K562 (cell line): ENCODE data around the gene HERC5. TPM values are rescaled to one million over a fixed set of nuclear protein-coding genes. Genes with fewer than 3 reads are reported as not detected.

Experiments used
- ATAC-seq: fragments of 200-7000 bp; cut with Tn5 transposase; 3 replicates; pipeline ENCODE4 v1.9.1; 2020; ENCODE audit warnings: moderate library complexity
- BruUV-seq: library from RNA; stranded (reverse); fragments of 400-500 nt; replicated peaks from 2 replicates; lab custom pipeline; 2021; lab: Mats Ljungman, UMichigan
- CTCF ChIA-PET: fragments of 300-600 bp; formaldehyde crosslinking; extraction: SDS; loops from one replicate; lab custom pipeline; 2021; ENCODE audit warnings: low intra/inter-chr PET ratio; lab: Yijun Ruan, JAX
- POLR2A ChIA-PET: fragments of 300-600, 350-650 bp; sonication (Branson Sonifier 250); formaldehyde crosslinking; extraction: SDS; loops from one replicate; lab custom pipeline; 2021; ENCODE audit warnings: antibody characterized with exemption, inconsistent platforms; lab: Yijun Ruan, JAX
- DNase-seq, 4 experiments: peaks; one replicate each; pipeline versions ENCODE4 v3.0.0 to v3.0.0-alpha.2; 2011 to 2018; ENCODE audit warnings: low spot score in 3 of 4, mixed read lengths in 3 of 4; ENCODE audit errors: extremely low read depth in 1 of 4
- FAIRE-seq: peaks from 2 replicates; lab custom pipeline; 2011; peaks lifted over from hg19 to GRCh38; lab: Jason Lieb, UNC
- H2AFZ ChIP-seq: 2 replicates; pipeline ENCODE4 v1.6.0; 2011; ENCODE audit warnings: low read depth, low read length, control low read depth, inconsistent platforms
- H3K27ac ChIP-seq: fragments of 200-600 bp; 3 replicates; pipeline ENCODE4 v1.8.0; 2011; ENCODE audit warnings: low read depth, mild to moderate bottlenecking, control low read depth, inconsistent platforms, low read length, moderate library complexity, mixed read lengths; ENCODE audit errors: extremely low read depth
- H3K27me3 ChIP-seq, 2 experiments: fragments of 300-600 bp in 1 of 2; 2 replicates in 1 of 2; 3 replicates in 1 of 2; pipeline versions ENCODE4 v1.6.0 to v1.8.0; 2011; ENCODE audit warnings: inconsistent platforms in 2 of 2, low read length in 2 of 2, mild to moderate bottlenecking in 1 of 2, mixed read lengths in 1 of 2, moderate library complexity in 1 of 2; ENCODE audit not compliant: control insufficient read depth in 2 of 2, insufficient read depth in 2 of 2
- H3K36me3 ChIP-seq: fragments of 300-600 bp; 3 replicates; pipeline ENCODE4 v1.8.0; 2011; ENCODE audit warnings: mild to moderate bottlenecking, low read length, inconsistent platforms; ENCODE audit not compliant: control insufficient read depth, insufficient read depth
- H3K4me1 ChIP-seq, 2 experiments: fragments of 200-600 bp in 1 of 2; replicated peaks in 1 of 2; 2 replicates in 1 of 2; 3 replicates in 1 of 2; pipeline versions ENCODE4 v1.5.1 to v1.8.0; 2011; ENCODE audit warnings: inconsistent platforms in 2 of 2, low read length in 2 of 2, mild to moderate bottlenecking in 1 of 2, mixed read lengths in 1 of 2, moderate library complexity in 1 of 2; ENCODE audit not compliant: control insufficient read depth in 2 of 2, insufficient read depth in 2 of 2
- H3K4me2 ChIP-seq: 2 replicates; pipeline ENCODE4 v1.6.1; 2011; ENCODE audit warnings: low read length, control low read depth, inconsistent platforms, mixed read lengths; ENCODE audit not compliant: insufficient read depth
- H3K4me3 ChIP-seq: fragments of 200-600 bp; sonication (generic), shearing (Covaris generic); 2 replicates; pipeline ENCODE4 v1.5.1; 2016; ENCODE audit warnings: control low read depth, inconsistent platforms
- H3K79me2 ChIP-seq: fragments of 200-600 bp; 3 replicates; pipeline ENCODE4 v1.8.0; 2011; ENCODE audit warnings: low read length, inconsistent platforms; ENCODE audit not compliant: control insufficient read depth, insufficient read depth
- H3K9ac ChIP-seq, 2 experiments: 2 replicates each; pipeline versions ENCODE4 v1.6.0 to v1.6.1; 2011; ENCODE audit warnings: low read depth in 2 of 2, low read length in 2 of 2, control low read depth in 1 of 2, inconsistent platforms in 1 of 2, mild to moderate bottlenecking in 1 of 2, mixed read lengths in 1 of 2; ENCODE audit not compliant: insufficient read depth in 1 of 2
- H3K9me1 ChIP-seq: one replicate; pipeline ENCODE4 v1.6.0; 2011; ENCODE audit warnings: inconsistent platforms, mild to moderate bottlenecking, low read length, moderate library complexity; ENCODE audit not compliant: control insufficient read depth, insufficient read depth
- H3K9me3 ChIP-seq: replicated peaks from 2 replicates; pipeline ENCODE4 v1.5.1; 2011; ENCODE audit warnings: low read depth, low read length, inconsistent platforms; ENCODE audit not compliant: control insufficient read depth, insufficient read depth
- H4K20me1 ChIP-seq: replicated peaks from 2 replicates; pipeline ENCODE4 v1.6.1; 2011; ENCODE audit warnings: low read length, inconsistent platforms, mixed read lengths; ENCODE audit not compliant: control insufficient read depth, insufficient read depth
- CBFA2T2 ChIP-seq: fragments of 450-650 bp; conservative IDR thresholded peaks from 2 replicates; pipeline ENCODE4 v1.6.1; 2017; ENCODE audit warnings: mild to moderate bottlenecking
- ESRRA ChIP-seq: fragments of 450-650 bp; IDR thresholded peaks from 2 replicates; pipeline ENCODE4 v1.6.1; 2014; ENCODE audit warnings: low read depth, mild to moderate bottlenecking, moderate library complexity, borderline replicate concordance
- FOXP1 ChIP-seq: sonication (generic); formaldehyde crosslinking; IDR thresholded peaks from 2 replicates; pipeline ENCODE4 v1.8.0; 2022; ENCODE audit warnings: mild to moderate bottlenecking, missing genetic modification reagents
- HOXB6 ChIP-seq: fragments of 250-450 bp; sonication (Bioruptor Pico); IDR thresholded peaks from 2 replicates; pipeline ENCODE4 v1.5.1; 2022; ENCODE audit warnings: mild to moderate bottlenecking, borderline replicate concordance
- JUND ChIP-seq, 2 experiments: IDR thresholded peaks; 2 replicates in 1 of 2; 3 replicates in 1 of 2; pipeline ENCODE4 v1.6.1; 2011; ENCODE audit warnings: borderline replicate concordance in 2 of 2, low read depth in 2 of 2, low read length in 2 of 2, improper control_type of control experiment in 1 of 2, missing biosample characterization in 1 of 2, missing genetic modification characterization in 1 of 2, missing genetic modification reagents in 1 of 2
- MAFF ChIP-seq: IDR thresholded peaks from 2 replicates; pipeline ENCODE4 v1.6.1; 2012; ENCODE audit warnings: low read length, improper control_type of control experiment
- POLR3G ChIP-seq: IDR thresholded peaks from 2 replicates; pipeline ENCODE4 v1.6.1; 2011; ENCODE audit not compliant: insufficient read length, insufficient replicate concordance; ENCODE audit errors: extremely low read depth
- PRPF4 ChIP-seq: fragments of 200-400 bp; formaldehyde crosslinking; IDR thresholded peaks from one replicate; pipeline ENCODE4 v1.6.1; 2017; ENCODE audit warnings: low read length, low read depth, mild to moderate bottlenecking; ENCODE audit not compliant: insufficient read depth, poor library complexity, severe bottlenecking
- RAD21 ChIP-seq, 2 experiments: fragments of 250-450 bp in 1 of 2; fragments of 450-650 bp in 1 of 2; sonication (Bioruptor Pico) in 1 of 2; formaldehyde crosslinking in 1 of 2; IDR thresholded peaks in 1 of 2; conservative IDR thresholded peaks in 1 of 2; 2 replicates each; pipeline versions ENCODE4 v1.4.0 to v1.8.0; 2020 to 2022; ENCODE audit warnings: mild to moderate bottlenecking in 2 of 2, moderate library complexity in 1 of 2
- RFX7 ChIP-seq: fragments of 250-450 bp; sonication (Bioruptor Pico); IDR thresholded peaks from 2 replicates; pipeline ENCODE4 v1.5.1; 2021; ENCODE audit warnings: mild to moderate bottlenecking
- SMARCC2 ChIP-seq: fragments of 450-650 bp; IDR thresholded peaks from 2 replicates; pipeline ENCODE4 v1.6.1; 2017; ENCODE audit warnings: antibody characterized with exemption, moderate library complexity, mild to moderate bottlenecking, low read depth
- XRCC3 ChIP-seq: fragments of 450-650 bp; IDR thresholded peaks from 2 replicates; pipeline ENCODE4 v1.6.1; 2017; ENCODE audit warnings: mild to moderate bottlenecking, moderate library complexity
- ZNF134 ChIP-seq: fragments of 250-450 bp; sonication (Bioruptor Pico); conservative IDR thresholded peaks from 2 replicates; pipeline ENCODE4 v1.4.0; 2020
- ZNF175 ChIP-seq: fragments of 200-800 bp; sonication (Bioruptor generic); IDR thresholded peaks from 2 replicates; pipeline ENCODE4 v1.6.1; 2016; ENCODE audit warnings: low read depth, mild to moderate bottlenecking, missing genetic modification characterization, missing compliant biosample characterization
- WGBS: fragments of 100-300 bp; shearing (Covaris generic); methylation state at CpG from one replicate; pipeline ENCODE4 v1.1.6; 2016; ENCODE audit warnings: low coverage, mixed read lengths; ENCODE audit not compliant: insufficient coverage; ENCODE audit errors: missing lambda C conversion rate; 5-methylcytosine and 5-hydroxymethylcytosine counted together
- in situ Hi-C: fragments of 300-500 bp; cut with MboI; formaldehyde crosslinking; loops from 4 replicates; pipeline ENCODE4 v1.15.0; 2018; ENCODE audit warnings: inconsistent platforms, mixed read lengths
- intact Hi-C: fragments of 100-400 bp; cut with micrococcal nuclease; formaldehyde crosslinking; loops from 2 replicates; pipeline ENCODE4 v1.14.2; 2022
- polyA plus RNA-seq, 8 experiments: library from polyadenylated mRNA; depleted of rRNA in 4 of 8; stranded (reverse) in 5 of 8; unstranded in 3 of 8; fragments of >200 nt; fragmentation: Nextera tagmentation in 2 of 8; fragmentation: Illumina TruSeq in 1 of 8; extraction: Ambion mirVana in 2 of 8; extraction: Trizol in 1 of 8; gene quantifications; 2 replicates each; pipeline versions ENCODE4 v1.2.1 to v1.2.3, GENCODE V29; 2011 to 2014; ENCODE audit warnings: inconsistent platforms in 1 of 8, missing spikeins in 1 of 8
- total RNA-seq, 7 experiments: library from RNA; depleted of rRNA in 6 of 7; stranded (reverse); fragments of >200 nt in 6 of 7; fragmentation: Illumina TruSeq in 2 of 7; extraction: Trizol in 2 of 7; gene quantifications; 2 replicates each; pipeline versions ENCODE4 v1.2.1 to v1.2.3, GENCODE V29; 2011 to 2021; ENCODE audit warnings: low replicate concordance in 1 of 7
- TF ChIP-seq, protein P1 (sequence below): fragments of 250-450 bp; sonication (Bioruptor Pico); IDR thresholded peaks from 2 replicates; pipeline ENCODE4 v1.8.0; 2022; ENCODE audit warnings: moderate library complexity, mild to moderate bottlenecking, inconsistent platforms
- TF ChIP-seq, protein P2 (sequence below), 3 experiments: fragments of 200-800 bp in 1 of 3; fragments of 250-450 bp in 1 of 3; fragments of 450-650 bp in 1 of 3; sonication (Bioruptor Pico) in 1 of 3; sonication (Bioruptor generic) in 1 of 3; formaldehyde crosslinking in 1 of 3; IDR thresholded peaks; 2 replicates each; pipeline versions ENCODE4 v1.6.1 to v1.8.0; 2016 to 2022; ENCODE audit warnings: mild to moderate bottlenecking in 2 of 3, missing genetic modification characterization in 2 of 3, missing compliant biosample characterization in 1 of 3, moderate library complexity in 1 of 3
- TF ChIP-seq, protein P3 (sequence below): fragments of 450-650 bp; formaldehyde crosslinking; IDR thresholded peaks from 2 replicates; pipeline ENCODE4 v1.4.0; 2022; ENCODE audit warnings: mild to moderate bottlenecking, moderate library complexity

Gene HERC5
- total and polyA plus RNA-seq, 9 of the 15 experiments (the other 6 are each of a cell fraction or from before 2014, with no cell fraction given): 0.18 TPM; not detected in 8

- no peak overlapping the region for H3K27ac ChIP-seq
- DNase-seq (no peak), FAIRE-seq (no peak), ATAC-seq (no peak)
- no peaks in the 10 kb centered on the region; the same call in 1 of the 2 replicates for H4K20me1 ChIP-seq
- no TSS peak for BruUV-seq
- H3K9me3 ChIP-seq: no peaks in the 10 kb centered on the region
- WGBS: 84% methylated on average over 6 of the region's 6 CpGs
- intact Hi-C loops: loop anchor here (5.0 kb wide), 1 partner anchor 667 kb away; no protein-coding TSS in a partner anchor
- no peak overlapping the region for H3K4me3 ChIP-seq
- no peak overlapping the region for H2AFZ ChIP-seq
- peaks cover 22% of the 10 kb centered on the region for H3K36me3 ChIP-seq
- in situ Hi-C loops: loop anchor here (5.0 to 10.0 kb wide), 3 partner anchors 302 to 664 kb away; no protein-coding TSS in a partner anchor
- TF ChIP-seq ZNF134 (CRISPR knock-in tag): no peak
- TF ChIP-seq SMARCC2: no peak
- no peak for TF ChIP-seq HOXB6
- no peak for TF ChIP-seq RAD21 (CRISPR knock-in tag; conservative IDR thresholded peaks at IDR 0.05 in 1 of 2, IDR thresholded peaks at IDR 0.05 in 1 of 2)
- TF ChIP-seq FOXP1 (CRISPR knock-in tag): no peak
- TF ChIP-seq PRPF4: no peak
- TF ChIP-seq JUND (IDR thresholded peaks at IDR 0.05; ENCODE audit: borderline replicate concordance, low read depth, low read length): no peak
- TF ChIP-seq JUND (tag; IDR thresholded peaks at IDR 0.05; ENCODE audit: borderline replicate concordance, low read depth, low read length): no peak
- no peak for TF ChIP-seq ZNF175 (CRISPR knock-in tag)
- no peak for TF ChIP-seq MAFF
- TF ChIP-seq, protein P1, sequence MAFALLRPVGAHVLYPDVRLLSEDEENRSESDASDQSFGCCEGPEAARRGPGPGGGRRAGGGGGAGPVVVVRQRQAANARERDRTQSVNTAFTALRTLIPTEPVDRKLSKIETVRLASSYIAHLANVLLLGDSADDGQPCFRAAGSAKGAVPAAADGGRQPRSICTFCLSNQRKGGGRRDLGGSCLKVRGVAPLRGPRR (CRISPR knock-in tag): no peak
- TF ChIP-seq, protein P2, sequence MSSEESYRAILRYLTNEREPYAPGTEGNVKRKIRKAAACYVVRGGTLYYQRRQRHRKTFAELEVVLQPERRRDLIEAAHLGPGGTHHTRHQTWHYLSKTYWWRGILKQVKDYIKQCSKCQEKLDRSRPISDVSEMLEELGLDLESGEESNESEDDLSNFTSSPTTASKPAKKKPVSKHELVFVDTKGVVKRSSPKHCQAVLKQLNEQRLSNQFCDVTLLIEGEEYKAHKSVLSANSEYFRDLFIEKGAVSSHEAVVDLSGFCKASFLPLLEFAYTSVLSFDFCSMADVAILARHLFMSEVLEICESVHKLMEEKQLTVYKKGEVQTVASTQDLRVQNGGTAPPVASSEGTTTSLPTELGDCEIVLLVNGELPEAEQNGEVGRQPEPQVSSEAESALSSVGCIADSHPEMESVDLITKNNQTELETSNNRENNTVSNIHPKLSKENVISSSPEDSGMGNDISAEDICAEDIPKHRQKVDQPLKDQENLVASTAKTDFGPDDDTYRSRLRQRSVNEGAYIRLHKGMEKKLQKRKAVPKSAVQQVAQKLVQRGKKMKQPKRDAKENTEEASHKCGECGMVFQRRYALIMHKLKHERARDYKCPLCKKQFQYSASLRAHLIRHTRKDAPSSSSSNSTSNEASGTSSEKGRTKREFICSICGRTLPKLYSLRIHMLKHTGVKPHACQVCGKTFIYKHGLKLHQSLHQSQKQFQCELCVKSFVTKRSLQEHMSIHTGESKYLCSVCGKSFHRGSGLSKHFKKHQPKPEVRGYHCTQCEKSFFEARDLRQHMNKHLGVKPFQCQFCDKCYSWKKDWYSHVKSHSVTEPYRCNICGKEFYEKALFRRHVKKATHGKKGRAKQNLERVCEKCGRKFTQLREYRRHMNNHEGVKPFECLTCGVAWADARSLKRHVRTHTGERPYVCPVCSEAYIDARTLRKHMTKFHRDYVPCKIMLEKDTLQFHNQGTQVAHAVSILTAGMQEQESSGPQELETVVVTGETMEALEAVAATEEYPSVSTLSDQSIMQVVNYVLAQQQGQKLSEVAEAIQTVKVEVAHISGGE (CRISPR knock-in tag; IDR thresholded peaks at IDR 0.05): no peak
- TF ChIP-seq RFX7 (CRISPR knock-in tag): no peak
- TF ChIP-seq, protein P3, sequence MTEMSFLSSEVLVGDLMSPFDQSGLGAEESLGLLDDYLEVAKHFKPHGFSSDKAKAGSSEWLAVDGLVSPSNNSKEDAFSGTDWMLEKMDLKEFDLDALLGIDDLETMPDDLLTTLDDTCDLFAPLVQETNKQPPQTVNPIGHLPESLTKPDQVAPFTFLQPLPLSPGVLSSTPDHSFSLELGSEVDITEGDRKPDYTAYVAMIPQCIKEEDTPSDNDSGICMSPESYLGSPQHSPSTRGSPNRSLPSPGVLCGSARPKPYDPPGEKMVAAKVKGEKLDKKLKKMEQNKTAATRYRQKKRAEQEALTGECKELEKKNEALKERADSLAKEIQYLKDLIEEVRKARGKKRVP: no peak
- no peak for TF ChIP-seq ESRRA
- TF ChIP-seq POLR3G: no peak
- no peak for TF ChIP-seq XRCC3
- TF ChIP-seq CBFA2T2: no peak
- H3K4me1 ChIP-seq: peaks cover 6 to 10% of the 10 kb centered on the region in 2 experiments; a peak in 4 of 5 replicates
- ChIA-PET CTCF (interaction anchor here (2.1 kb wide), 1 partner anchor 300 kb away, joined by 6 read pairs; no protein-coding TSS in a partner anchor), POLR2A (no interaction called here)
- H3K79me2 ChIP-seq: peaks cover 26% of the 10 kb centered on the region
- no peaks in the 10 kb centered on the region for H3K27me3 ChIP-seq
- H3K9me1 ChIP-seq: no peaks in the 10 kb centered on the region
- no peak overlapping the region for H3K9ac ChIP-seq
- H3K4me2 ChIP-seq: no peak overlapping the region
These were observed 62.0 kb downstream of the HERC5 start for GRCh38 chr4:88518911-88519310.
